ENCODE data around the gene CHPF2.

GRCh38 chr7:151194188-151194587 is 38.1 kb upstream of the CHPF2 start:
- TF ChIP-seq CTCF (IDR thresholded peaks at IDR 0.05): no peak
- TF ChIP-seq POLR2A (IDR thresholded peaks at IDR 0.05): no peak
- no peak for TF ChIP-seq EP300 (IDR thresholded peaks at IDR 0.05)
